Measurements from ENCODE around the gene SLC35G2. TPM values are rescaled to one million over a fixed set of nuclear protein-coding genes. Genes with fewer than 3 reads are reported as not detected.

Gene SLC35G2
- total RNA-seq, 2 donors from 2014 or later = 6.0 to 8.7 TPM

DNA sequence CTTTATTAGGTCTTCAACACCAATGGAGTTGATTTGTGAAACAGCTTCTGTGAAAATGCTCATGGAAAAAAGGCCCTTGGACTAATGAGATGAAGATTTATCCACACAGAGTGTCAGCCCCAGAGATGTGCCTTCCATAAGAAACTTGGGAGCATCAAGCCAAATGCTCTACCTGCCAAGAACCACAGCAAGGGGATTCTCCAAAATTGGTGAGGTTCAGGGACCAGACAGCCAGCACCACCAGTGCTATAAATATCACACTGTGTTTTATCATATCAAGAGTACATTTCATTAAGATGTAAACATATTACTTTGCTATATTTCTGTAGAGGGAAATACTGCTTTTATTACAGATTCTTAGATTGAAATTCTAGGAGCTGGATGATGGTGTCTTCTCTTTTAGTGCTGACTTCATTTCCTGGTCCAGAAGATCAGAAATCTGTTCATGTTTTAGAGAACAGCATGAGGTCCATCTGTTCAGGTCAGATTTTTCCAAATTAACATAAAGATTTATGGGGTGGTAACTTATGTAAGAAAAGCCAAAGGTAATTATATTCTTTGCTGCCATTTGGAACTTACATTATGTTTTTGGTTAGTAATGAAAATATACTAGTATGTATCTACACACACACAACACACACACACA lies 17.7 kb downstream of the SLC35G2 start:
- Histone ChIP-seq H3K27ac (peak overlapping the region in 1 of 2 donors; percentile 6), H3K4me1 (peaks cover 0 to 35% of the 10 kb centered on the region in 2 donors), H3K27me3 (no peaks in the 10 kb centered on the region)

DNA sequence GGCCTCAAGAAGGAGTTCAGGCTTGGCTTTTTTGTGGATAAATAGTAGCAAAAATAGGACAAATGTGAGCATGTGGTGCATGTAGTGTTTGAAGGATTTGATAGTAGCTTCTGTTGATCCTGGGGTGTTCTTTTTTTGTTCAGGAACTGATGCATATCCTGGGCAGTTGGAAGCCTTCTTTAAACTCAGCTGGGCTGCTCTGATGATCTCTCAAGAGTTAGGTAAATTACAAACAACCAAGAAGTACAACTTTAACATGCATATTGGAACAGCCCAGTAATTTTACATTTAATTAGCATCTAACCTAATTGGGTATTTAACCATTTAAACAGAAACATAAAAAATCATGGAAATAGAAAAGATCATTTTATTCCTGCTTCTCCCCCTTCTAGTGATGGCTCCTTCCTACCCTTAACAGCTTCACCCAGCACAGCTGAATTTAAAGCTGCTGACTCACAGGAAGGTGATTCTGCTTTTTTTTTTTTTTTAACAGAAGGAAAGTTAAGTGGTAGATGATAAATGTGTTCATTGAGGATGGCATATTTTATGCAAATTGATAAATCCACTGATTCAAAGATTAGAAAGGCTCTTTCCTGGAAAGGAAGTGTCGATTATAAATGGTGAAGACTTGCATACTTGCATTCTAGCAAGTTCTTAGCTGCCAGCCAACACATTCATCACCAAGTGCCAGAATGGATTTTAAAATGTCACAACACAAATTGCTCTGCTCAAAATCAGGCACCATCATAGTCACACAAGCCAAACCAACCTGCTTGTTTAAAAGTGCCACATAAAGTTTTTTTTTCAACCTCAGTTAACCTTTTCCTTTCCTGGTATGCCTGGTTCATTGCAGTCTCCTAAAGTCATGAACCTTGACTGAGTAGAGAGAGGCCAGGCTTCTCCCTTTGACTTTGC lies 20.0 kb downstream of the SLC35G2 start:
- TF ChIP-seq, protein P1, sequence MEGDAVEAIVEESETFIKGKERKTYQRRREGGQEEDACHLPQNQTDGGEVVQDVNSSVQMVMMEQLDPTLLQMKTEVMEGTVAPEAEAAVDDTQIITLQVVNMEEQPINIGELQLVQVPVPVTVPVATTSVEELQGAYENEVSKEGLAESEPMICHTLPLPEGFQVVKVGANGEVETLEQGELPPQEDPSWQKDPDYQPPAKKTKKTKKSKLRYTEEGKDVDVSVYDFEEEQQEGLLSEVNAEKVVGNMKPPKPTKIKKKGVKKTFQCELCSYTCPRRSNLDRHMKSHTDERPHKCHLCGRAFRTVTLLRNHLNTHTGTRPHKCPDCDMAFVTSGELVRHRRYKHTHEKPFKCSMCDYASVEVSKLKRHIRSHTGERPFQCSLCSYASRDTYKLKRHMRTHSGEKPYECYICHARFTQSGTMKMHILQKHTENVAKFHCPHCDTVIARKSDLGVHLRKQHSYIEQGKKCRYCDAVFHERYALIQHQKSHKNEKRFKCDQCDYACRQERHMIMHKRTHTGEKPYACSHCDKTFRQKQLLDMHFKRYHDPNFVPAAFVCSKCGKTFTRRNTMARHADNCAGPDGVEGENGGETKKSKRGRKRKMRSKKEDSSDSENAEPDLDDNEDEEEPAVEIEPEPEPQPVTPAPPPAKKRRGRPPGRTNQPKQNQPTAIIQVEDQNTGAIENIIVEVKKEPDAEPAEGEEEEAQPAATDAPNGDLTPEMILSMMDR (IDR thresholded peaks at IDR 0.05) = no peak
- H3K27me3 ChIP-seq = no peaks in the 10 kb centered on the region
- no peaks in the 10 kb centered on the region for H3K36me3 ChIP-seq
- peaks cover 0 to 35% of the 10 kb centered on the region in 2 donors for H3K4me1 ChIP-seq
- no peak for DNase-seq (ENCODE audit: low spot score)
- H3K4me3 ChIP-seq = no peak overlapping the region
- H3K9me3 ChIP-seq = no peaks in the 10 kb centered on the region
- H3K27ac ChIP-seq = peak overlapping the region; percentile 17 to 27

More for the DNA sequence above, 17.7 kb downstream of the SLC35G2 start:
- DNase-seq (ENCODE audit: low spot score) = no peak
- Histone ChIP-seq H3K9me3 (no peaks in the 10 kb centered on the region), H3K36me3 (no peaks in the 10 kb centered on the region), H3K4me3 (no peak overlapping the region)
- TF ChIP-seq, protein P1 (IDR thresholded peaks at IDR 0.05) = no peak

DNA sequence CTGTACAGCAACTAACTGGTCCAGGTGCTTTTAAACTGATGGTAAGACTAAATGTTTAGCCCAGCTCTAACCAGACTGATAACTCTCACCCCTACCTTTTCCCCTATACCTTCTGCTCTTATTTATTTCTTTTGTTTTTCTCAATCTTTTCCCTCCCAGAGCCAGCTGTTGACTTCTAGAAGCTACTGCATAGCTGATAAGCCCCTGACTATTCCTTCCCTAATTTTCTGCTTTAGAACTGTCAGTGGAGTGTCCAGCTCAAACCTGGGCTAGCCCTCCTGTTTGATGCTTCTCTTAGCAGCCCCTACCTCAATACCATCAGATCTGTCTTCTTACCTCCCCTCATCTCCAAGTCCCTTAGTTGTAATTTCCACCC lies 20.6 kb downstream of the SLC35G2 start:
- H3K27me3 ChIP-seq = no peaks in the 10 kb centered on the region
- DNase-seq (ENCODE audit: low spot score) = no peak
- TF ChIP-seq, protein P1 (IDR thresholded peaks at IDR 0.05) = no peak
- peaks cover 0 to 35% of the 10 kb centered on the region in 2 donors for H3K4me1 ChIP-seq
- H3K4me3 ChIP-seq = no peak overlapping the region
- H3K9me3 ChIP-seq = no peaks in the 10 kb centered on the region
- H3K27ac ChIP-seq = peak overlapping the region; percentile 17 to 27
- no peaks in the 10 kb centered on the region for H3K36me3 ChIP-seq

DNA sequence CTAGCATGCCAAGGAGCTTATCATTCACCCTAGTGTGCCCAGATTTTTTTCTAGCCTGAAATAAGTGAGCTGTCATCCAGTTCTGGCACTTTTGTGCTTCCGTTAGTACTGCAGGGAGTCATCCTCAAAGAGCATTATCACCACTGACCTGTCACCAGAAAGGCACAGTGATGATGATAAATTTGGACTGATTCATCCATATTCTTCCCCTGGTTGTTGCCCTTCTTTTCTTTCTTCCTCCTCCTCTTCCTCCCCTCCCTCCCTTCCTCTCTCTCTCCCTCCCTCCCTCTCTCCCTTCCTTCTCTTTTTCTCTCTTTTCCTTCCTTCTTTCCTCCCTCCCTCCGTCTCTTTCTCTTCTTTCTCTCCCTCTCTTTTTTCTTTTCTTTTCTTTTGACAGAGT lies 21.3 kb downstream of the SLC35G2 start:
- no peak for DNase-seq (ENCODE audit: low spot score)
- Histone ChIP-seq H3K4me1 (peaks cover 0 to 35% of the 10 kb centered on the region in 2 donors), H3K27ac (peak overlapping the region in 1 of 2 donors; percentile 27), H3K27me3 (no peaks in the 10 kb centered on the region), H3K36me3 (no peaks in the 10 kb centered on the region), H3K9me3 (no peaks in the 10 kb centered on the region), H3K4me3 (no peak overlapping the region)
- TF ChIP-seq, protein P1 (IDR thresholded peaks at IDR 0.05) = no peak

DNA sequence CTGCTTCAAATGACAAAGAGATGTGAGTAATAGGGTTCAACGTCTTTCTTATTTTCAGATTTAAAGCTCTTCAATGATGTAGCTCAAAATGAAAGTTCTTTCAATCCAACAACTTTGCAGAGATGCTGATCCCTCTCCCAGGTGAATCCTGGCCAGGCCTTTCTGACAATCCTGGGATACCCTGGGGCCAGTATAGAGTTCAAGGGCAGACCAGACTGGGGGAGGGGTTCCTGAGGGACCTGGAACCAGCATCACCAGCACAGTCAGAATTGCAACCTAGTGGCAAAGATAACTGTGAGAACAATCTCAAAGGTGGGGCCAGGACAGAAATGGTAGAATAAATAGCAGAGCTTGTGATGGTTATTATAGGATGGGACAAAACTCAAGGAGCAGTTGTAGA lies 23.4 kb downstream of the SLC35G2 start:
- Histone ChIP-seq H3K27me3 (no peaks in the 10 kb centered on the region), H3K36me3 (no peaks in the 10 kb centered on the region), H3K27ac (no peak overlapping the region), H3K9me3 (no peaks in the 10 kb centered on the region), H3K4me1 (peaks cover 0 to 25% of the 10 kb centered on the region in 2 donors), H3K4me3 (no peak overlapping the region)
- DNase-seq (ENCODE audit: low spot score) = no peak
- TF ChIP-seq, protein P1 (IDR thresholded peaks at IDR 0.05) = no peak
